Liver (tissue), 9 donors: ENCODE results near the gene HECTD1. TPM values are rescaled to one million over a fixed set of nuclear protein-coding genes. Genes with fewer than 3 reads are reported as not detected.

Source experiments
- DNase-seq: peaks from one replicate; pipeline ENCODE4 v3.0.0-alpha.2; 2017; ENCODE audit warnings: low spot score
- H3K27ac ChIP-seq, 2 donors: one replicate each; pipeline ENCODE4 v1.7.0; 2013; ENCODE audit warnings: inconsistent platforms in 2 of 2, low read length in 2 of 2, control low read depth in 1 of 2, low read depth in 1 of 2, mild to moderate bottlenecking in 1 of 2
- H3K27me3 ChIP-seq, 4 donors: one replicate each; pipeline versions ENCODE4 v1.6.1 to v1.7.0; 2013; ENCODE audit warnings: low read length in 3 of 4, inconsistent platforms in 1 of 4, mild to moderate bottlenecking in 1 of 4, moderate library complexity in 1 of 4; ENCODE audit not compliant: control insufficient read depth in 4 of 4, insufficient read depth in 4 of 4
- H3K36me3 ChIP-seq, 4 donors: one replicate each; pipeline versions ENCODE4 v1.6.1 to v1.7.0; 2013; ENCODE audit warnings: low read length in 3 of 4, mild to moderate bottlenecking in 3 of 4, low read depth in 1 of 4, moderate library complexity in 1 of 4; ENCODE audit not compliant: control insufficient read depth in 4 of 4, insufficient read depth in 3 of 4
- H3K4me1 ChIP-seq, 4 donors: one replicate each; pipeline versions ENCODE4 v1.6.1 to v1.7.0; 2013; ENCODE audit warnings: low read length in 3 of 4, mild to moderate bottlenecking in 3 of 4, moderate library complexity in 1 of 4; ENCODE audit not compliant: control insufficient read depth in 4 of 4, insufficient read depth in 4 of 4
- H3K4me3 ChIP-seq, 3 donors: one replicate each; pipeline versions ENCODE4 v1.6.1 to v1.7.0; 2013; ENCODE audit warnings: low read length in 3 of 3, control low read depth in 1 of 3, low read depth in 1 of 3, mild to moderate bottlenecking in 1 of 3
- H3K9ac ChIP-seq, 2 donors: one replicate each; pipeline ENCODE4 v1.7.0; 2013; ENCODE audit warnings: low read length in 2 of 2, mild to moderate bottlenecking in 2 of 2, moderate library complexity in 2 of 2, control low read depth in 1 of 2, low read depth in 1 of 2
- H3K9me3 ChIP-seq, 4 donors: one replicate each; pipeline versions ENCODE4 v1.6.1 to v1.7.0; 2013; ENCODE audit warnings: low read length in 3 of 4; ENCODE audit not compliant: control insufficient read depth in 4 of 4
- ATF3 ChIP-seq: IDR thresholded peaks from 2 replicates; pipeline ENCODE4 v1.6.1; 2016; ENCODE audit warnings: antibody characterized with exemption
- FOXA1 ChIP-seq: IDR thresholded peaks from 2 replicates; pipeline ENCODE4 v1.6.1; 2016; ENCODE audit warnings: antibody characterized with exemption
- FOXA2 ChIP-seq: IDR thresholded peaks from 2 replicates; pipeline ENCODE4 v1.6.1; 2016; ENCODE audit warnings: antibody characterized with exemption
- GABPA ChIP-seq, 2 donors: IDR thresholded peaks in 1 of 2; conservative IDR thresholded peaks in 1 of 2; 2 replicates each; pipeline ENCODE4 v1.6.1; 2016; ENCODE audit warnings: antibody characterized with exemption in 2 of 2, mild to moderate bottlenecking in 1 of 2, moderate library complexity in 1 of 2
- HNF4A ChIP-seq, 2 donors: conservative IDR thresholded peaks; 2 replicates each; pipeline ENCODE4 v1.6.1; 2016; ENCODE audit warnings: antibody characterized with exemption in 2 of 2, mild to moderate bottlenecking in 2 of 2
- JUND ChIP-seq, 2 donors: IDR thresholded peaks; 2 replicates each; pipeline ENCODE4 v1.6.1; 2016; ENCODE audit warnings: antibody characterized with exemption in 2 of 2
- RAD21 ChIP-seq, 2 donors: IDR thresholded peaks; 2 replicates each; pipeline ENCODE4 v1.6.1; 2016; ENCODE audit warnings: antibody characterized with exemption in 2 of 2, mild to moderate bottlenecking in 2 of 2
- REST ChIP-seq: IDR thresholded peaks from 2 replicates; pipeline ENCODE4 v1.6.1; 2016; ENCODE audit warnings: antibody characterized with exemption, mild to moderate bottlenecking
- RXRA ChIP-seq, 2 donors: IDR thresholded peaks; 2 replicates each; pipeline ENCODE4 v1.6.1; 2017 to 2018; ENCODE audit warnings: antibody characterized with exemption in 2 of 2, mild to moderate bottlenecking in 1 of 2
- YY1 ChIP-seq: IDR thresholded peaks from 2 replicates; pipeline ENCODE4 v1.6.1; 2016; ENCODE audit warnings: antibody characterized with exemption, mild to moderate bottlenecking
- ZBTB33 ChIP-seq: IDR thresholded peaks from 2 replicates; pipeline ENCODE4 v1.6.1; 2016; ENCODE audit warnings: antibody characterized with exemption
- WGBS: extraction: QIAGEN DNeasy Blood & Tissue Kit; methylation state at CpG from one replicate; pipeline ENCODE4 v1.1.7; 2013; 5-methylcytosine and 5-hydroxymethylcytosine counted together
- polyA plus RNA-seq, 2 donors: library from polyadenylated mRNA; stranded (reverse) in 1 of 2; unstranded in 1 of 2; fragments of 200-250 nt in 1 of 2; fragments of >200 nt in 1 of 2; fragmentation: Nextera tagmentation in 1 of 2; extraction: Ambion mirVana in 1 of 2; gene quantifications; one replicate each; pipeline versions ENCODE4 v1.2.1 to v1.2.3, GENCODE V29; 2013 to 2015
- total RNA-seq, 2 donors: library from RNA; depleted of rRNA; stranded (reverse); fragments of >200 nt; gene quantifications; one replicate each; pipeline ENCODE4 v1.2.3, GENCODE V29; 2014
- donor health status: healthy.
- donor health status: healthy.
- donor health status: healthy.
- donor health status: healthy.
- donor health status: healthy.

The HECTD1 gene
- total and polyA plus RNA-seq, 4 donors: 46.8 to 256 (median 118) TPM

GRCh38 chr14:31133133-31133532 lies 74.5 kb downstream of the HECTD1 start:
- Histone ChIP-seq H3K27ac (no peak overlapping the region), H3K4me1 (peaks cover 0 to 6% (median 0%) of the 10 kb centered on the region in 4 donors), H3K36me3 (peaks cover 10 to 77% (median 67%) of the 10 kb centered on the region in 4 donors), H3K27me3 (no peaks in the 10 kb centered on the region), H3K9me3 (no peaks in the 10 kb centered on the region), H3K4me3 (no peak overlapping the region), H3K9ac (no peak overlapping the region)
- TF ChIP-seq FOXA1 (no peak), RXRA (IDR thresholded peaks at IDR 0.05) (no peak)
- no peak for DNase-seq
- WGBS: 94% methylated on average over 6 of the region's 6 CpGs

- Histone ChIP-seq H3K27me3 (no peaks in the 10 kb centered on the region), H3K36me3 (peaks cover 10 to 66% (median 59%) of the 10 kb centered on the region in 4 donors), H3K9ac (no peak overlapping the region), H3K4me3 (no peak overlapping the region), H3K27ac (peak overlapping the region in 1 of 2 donors; percentile 19), H3K9me3 (no peaks in the 10 kb centered on the region), H3K4me1 (peaks cover 0 to 6% (median 0%) of the 10 kb centered on the region in 4 donors)
- WGBS: 82% methylated on average over 18 of the region's 18 CpGs
- no peak for DNase-seq
- TF ChIP-seq REST: no peak
- no peak for TF ChIP-seq GABPA (IDR thresholded peaks at IDR 0.05 in 1 of 2, conservative IDR thresholded peaks at IDR 0.05 in 1 of 2)
Observed at GRCh38 chr14:31128601-31129526, 78.7 kb downstream of the HECTD1 start.

GRCh38 chr14:31127690-31128089 lies 79.9 kb downstream of the HECTD1 start:
- H3K9ac ChIP-seq: no peak overlapping the region
- no peak overlapping the region for H3K27ac ChIP-seq
- H3K36me3 ChIP-seq: peaks cover 9 to 66% (median 57%) of the 10 kb centered on the region in 4 donors
- no peaks in the 10 kb centered on the region for H3K27me3 ChIP-seq
- TF ChIP-seq FOXA1: peak; percentile 90
- TF ChIP-seq HNF4A (conservative IDR thresholded peaks at IDR 0.05): peak; percentile 19 to 36
- no peak for TF ChIP-seq JUND (IDR thresholded peaks at IDR 0.05)
- TF ChIP-seq ZBTB33: peak; percentile 10
- TF ChIP-seq ATF3: no peak
- peak; percentile 47 for TF ChIP-seq REST
- TF ChIP-seq RAD21 (IDR thresholded peaks at IDR 0.05): peak; percentile 25 to 30
- peak; percentile 19 for TF ChIP-seq YY1
- TF ChIP-seq FOXA2: peak; percentile 96
- TF ChIP-seq RXRA (IDR thresholded peaks at IDR 0.05): peak; percentile 17 to 64
- no peak overlapping the region for H3K4me3 ChIP-seq
- DNase-seq: no peak
- H3K9me3 ChIP-seq: no peaks in the 10 kb centered on the region
- H3K4me1 ChIP-seq: peaks cover 0 to 6% (median 0%) of the 10 kb centered on the region in 4 donors
